Astrocyte of the cerebellum (primary cell): ENCODE results near the gene ETNK1.

ENCODE experiments used
- DNase-seq: peaks from one replicate; pipeline ENCODE4 v3.0.0-alpha.2; 2011; ENCODE audit warnings: low read depth
- H3K4me3 ChIP-seq: 2 replicates; pipeline ENCODE4 v1.5.1; 2011; ENCODE audit warnings: mild to moderate bottlenecking, low read depth, low read length, moderate library complexity
- in situ Hi-C: cut with HindIII; loops from 2 replicates; pipeline ENCODE4 v1.10.0; 2017; ENCODE audit warnings: low sequenced_read_pairs
- TF ChIP-seq, protein P1 (sequence below): IDR thresholded peaks from 2 replicates; pipeline ENCODE4 v1.5.1; 2012; ENCODE audit warnings: low read length, low read depth, moderate library complexity, mild to moderate bottlenecking; ENCODE audit errors: missing control alignments

Gene ETNK1

DNA sequence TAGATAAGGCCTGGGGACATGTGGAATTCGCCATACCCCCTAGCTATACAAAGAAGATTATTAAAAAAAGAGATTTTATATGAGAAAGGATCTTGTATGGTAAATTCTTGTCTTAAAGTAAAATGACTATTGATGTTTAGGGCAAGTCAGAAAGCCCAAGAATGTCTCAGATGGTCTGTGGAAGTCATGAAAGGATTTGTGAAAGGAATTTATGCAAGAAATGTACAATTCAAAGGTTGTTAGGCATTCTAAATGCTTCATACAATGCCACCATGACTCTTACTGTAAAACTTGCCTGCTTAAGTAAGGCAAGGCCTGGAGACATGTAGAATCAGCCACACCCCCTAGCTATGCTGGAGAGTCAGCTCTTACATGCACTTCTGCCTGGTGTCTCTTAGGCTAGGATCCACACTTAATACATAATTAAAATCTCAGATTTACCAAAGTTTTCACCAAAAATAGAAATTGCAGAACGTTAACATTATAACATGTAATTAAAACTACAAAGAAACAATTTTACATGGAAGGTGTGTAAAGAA, 8.9 kb upstream of the ETNK1 start:
- no peak for DNase-seq
- H3K4me3 ChIP-seq: no peak overlapping the region
- in situ Hi-C loops: no loop called here
- TF ChIP-seq, protein P1, sequence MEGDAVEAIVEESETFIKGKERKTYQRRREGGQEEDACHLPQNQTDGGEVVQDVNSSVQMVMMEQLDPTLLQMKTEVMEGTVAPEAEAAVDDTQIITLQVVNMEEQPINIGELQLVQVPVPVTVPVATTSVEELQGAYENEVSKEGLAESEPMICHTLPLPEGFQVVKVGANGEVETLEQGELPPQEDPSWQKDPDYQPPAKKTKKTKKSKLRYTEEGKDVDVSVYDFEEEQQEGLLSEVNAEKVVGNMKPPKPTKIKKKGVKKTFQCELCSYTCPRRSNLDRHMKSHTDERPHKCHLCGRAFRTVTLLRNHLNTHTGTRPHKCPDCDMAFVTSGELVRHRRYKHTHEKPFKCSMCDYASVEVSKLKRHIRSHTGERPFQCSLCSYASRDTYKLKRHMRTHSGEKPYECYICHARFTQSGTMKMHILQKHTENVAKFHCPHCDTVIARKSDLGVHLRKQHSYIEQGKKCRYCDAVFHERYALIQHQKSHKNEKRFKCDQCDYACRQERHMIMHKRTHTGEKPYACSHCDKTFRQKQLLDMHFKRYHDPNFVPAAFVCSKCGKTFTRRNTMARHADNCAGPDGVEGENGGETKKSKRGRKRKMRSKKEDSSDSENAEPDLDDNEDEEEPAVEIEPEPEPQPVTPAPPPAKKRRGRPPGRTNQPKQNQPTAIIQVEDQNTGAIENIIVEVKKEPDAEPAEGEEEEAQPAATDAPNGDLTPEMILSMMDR: no peak

DNA sequence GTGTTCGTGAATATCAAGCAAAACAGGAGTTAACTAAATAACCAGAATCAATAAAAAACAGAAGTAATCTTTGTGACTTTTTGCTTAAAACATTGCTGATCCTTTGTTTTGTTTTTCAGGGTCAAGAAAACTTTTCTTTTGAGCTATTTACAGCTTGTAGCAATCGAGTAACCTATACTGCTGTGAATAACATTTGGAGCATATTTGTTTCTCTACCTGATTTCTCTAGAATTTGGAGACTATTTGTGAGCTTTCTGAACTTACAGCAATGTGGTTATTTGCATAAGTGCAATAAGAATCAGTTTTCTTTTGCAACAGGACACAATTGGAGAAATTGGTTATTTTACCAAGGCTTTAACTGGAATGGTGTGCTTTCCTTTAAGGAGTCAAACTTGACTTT, 7.3 kb upstream of the ETNK1 start:
- in situ Hi-C loops: no loop called here
- no peak overlapping the region for H3K4me3 ChIP-seq
- TF ChIP-seq, protein P1: no peak
- DNase-seq: no peak

DNA sequence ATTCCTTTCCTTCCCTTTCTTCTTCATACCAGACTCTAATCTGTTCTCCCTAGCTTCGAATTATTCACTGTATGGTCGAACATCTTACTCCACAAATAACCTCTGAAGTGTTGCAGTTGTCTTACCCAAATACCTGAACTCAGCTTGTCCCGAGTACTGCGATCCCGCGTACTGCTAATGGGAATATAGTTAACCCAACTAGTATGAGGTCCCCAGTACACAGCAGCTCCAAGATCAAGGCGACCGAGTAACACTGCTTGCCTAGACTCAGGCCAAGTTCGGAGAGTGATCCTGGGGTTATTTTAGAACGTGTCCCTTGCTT, 462 bp upstream of the ETNK1 start:
- in situ Hi-C loops: no loop called here
- no peak for DNase-seq
- H3K4me3 ChIP-seq: peak overlapping the region; percentile 98
- TF ChIP-seq, protein P1: no peak

DNA sequence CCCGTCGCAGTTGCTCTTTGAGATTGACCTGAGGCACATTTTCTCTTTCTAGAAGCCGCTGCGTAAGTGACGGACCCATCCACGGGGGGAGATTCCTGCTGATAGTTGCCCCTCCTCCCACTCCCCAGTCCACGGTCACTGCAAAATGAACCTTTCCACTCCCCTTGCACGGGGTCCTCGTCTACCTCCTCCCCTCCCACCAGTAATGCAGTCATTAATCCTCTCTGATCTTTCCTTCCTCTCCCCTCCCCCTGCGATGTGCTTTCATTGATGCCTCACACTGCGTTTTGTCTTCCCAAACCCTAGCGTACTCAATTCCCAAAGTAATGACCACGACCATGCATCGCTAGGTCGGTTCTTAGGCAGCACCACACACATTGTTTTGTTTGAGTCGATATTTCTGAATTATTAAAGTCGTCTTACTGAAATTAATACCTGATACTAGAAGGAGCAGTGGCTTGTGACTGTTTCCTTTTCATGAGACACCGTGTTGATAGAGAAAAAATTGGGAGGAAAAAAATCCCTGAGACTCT, 857 bp downstream of the ETNK1 start:
- in situ Hi-C loops: no loop called here
- DNase-seq: no peak
- TF ChIP-seq, protein P1: no peak
- H3K4me3 ChIP-seq: peak overlapping the region; percentile 98

DNA sequence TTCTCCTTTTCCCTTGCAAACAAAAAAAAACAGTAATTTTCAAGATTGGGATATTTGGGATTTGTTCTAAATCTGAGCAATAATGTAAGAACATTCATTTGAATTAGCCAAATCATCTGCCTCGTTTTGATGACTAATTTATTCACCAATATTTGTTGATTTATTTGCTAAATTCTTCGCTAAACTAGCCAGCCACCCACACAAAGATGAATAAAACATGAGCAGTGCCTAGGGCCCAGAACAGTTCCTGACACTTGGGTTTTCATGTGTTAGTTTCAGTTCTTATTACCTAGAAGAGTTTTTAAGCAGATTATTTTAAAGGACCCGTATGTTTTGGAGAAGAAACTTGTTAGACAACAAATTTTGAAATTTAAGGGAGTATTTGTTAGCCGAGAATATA, 1.4 kb downstream of the ETNK1 start:
- DNase-seq: peak; percentile 9
- in situ Hi-C loops: no loop called here
- H3K4me3 ChIP-seq: peak overlapping the region; percentile 98
- TF ChIP-seq, protein P1: no peak

DNA sequence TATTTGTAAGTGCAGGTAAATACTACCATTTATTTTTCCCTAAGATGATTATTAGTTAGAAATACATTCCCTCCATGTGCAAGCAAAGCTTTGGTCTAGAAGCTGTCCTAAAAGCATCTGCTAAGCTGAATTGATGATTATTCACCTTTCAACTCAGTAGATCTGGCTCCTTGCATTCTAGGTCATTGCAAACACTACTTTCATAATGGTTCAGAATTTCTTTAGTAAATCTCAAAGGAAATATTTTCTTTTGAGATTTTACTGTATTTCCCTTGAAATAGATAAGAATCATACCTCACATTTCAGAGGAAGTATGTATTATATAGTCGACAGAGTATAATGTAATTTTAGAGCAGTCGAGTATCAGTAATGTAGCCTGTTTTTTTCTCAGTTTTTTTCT, 2.4 kb downstream of the ETNK1 start:
- TF ChIP-seq, protein P1: no peak
- H3K4me3 ChIP-seq: peak overlapping the region; percentile 98
- in situ Hi-C loops: no loop called here
- no peak for DNase-seq
